A549 (cell line): ENCODE results near the gene CD180. TPM values are rescaled to one million over a fixed set of nuclear protein-coding genes. Genes with fewer than 3 reads are reported as not detected.

Source experiments
- ATAC-seq, 2 experiments: fragments of 200-7000 bp in 1 of 2; fragments of >200 bp in 1 of 2; cut with Nextera tagmentation in 1 of 2; cut with Tn5 transposase in 1 of 2; 3 replicates each; pipeline versions ENCODE4 v1.8.0 to v1.9.1; 2018 to 2020; ENCODE audit warnings: mild to moderate bottlenecking in 1 of 2, moderate library complexity in 1 of 2
- CTCF ChIA-PET: fragments of 300-600 bp; sonication (Branson Sonifier 250); formaldehyde crosslinking; extraction: SDS; loops from one replicate; lab custom pipeline; 2021; ENCODE audit warnings: antibody characterized with exemption, inconsistent platforms; lab: Yijun Ruan, JAX
- POLR2A ChIA-PET: fragments of 350-600 bp; formaldehyde crosslinking; extraction: SDS; loops from one replicate; lab custom pipeline; 2021; ENCODE audit warnings: antibody characterized with exemption, inconsistent platforms; lab: Yijun Ruan, JAX
- DNase-seq, 2 experiments: peaks; one replicate each; pipeline versions ENCODE4 v3.0.0 to v3.0.0-alpha.2; 2011 to 2016; ENCODE audit warnings: low read depth in 1 of 2, low spot score in 1 of 2
- FAIRE-seq: peaks from 2 replicates; lab custom pipeline; 2011; peaks lifted over from hg19 to GRCh38; lab: Jason Lieb, UNC
- H3K27ac ChIP-seq, 2 experiments: fragments of >200 bp; sonication (Bioruptor Twin); formaldehyde crosslinking; 3 replicates each; pipeline ENCODE4 v1.5.1; 2016 to 2017
- H3K4me1 ChIP-seq: fragments of >200 bp; sonication (Bioruptor Twin); formaldehyde crosslinking; 3 replicates; pipeline ENCODE4 v1.6.1; 2016
- H3K4me2 ChIP-seq: fragments of >200 bp; sonication (Bioruptor Twin); formaldehyde crosslinking; 3 replicates; pipeline ENCODE4 v1.6.1; 2016
- H3K4me3 ChIP-seq: fragments of >200 bp; sonication (Bioruptor Twin); formaldehyde crosslinking; 3 replicates; pipeline ENCODE4 v1.5.1; 2016
- H3K9me3 ChIP-seq: fragments of >200 bp; sonication (Bioruptor Twin); formaldehyde crosslinking; 3 replicates; pipeline ENCODE4 v1.6.1; 2016
- CBX2 ChIP-seq: fragments of 200-600 bp; sonication (generic); IDR thresholded peaks from 2 replicates; pipeline ENCODE4 v1.6.1; 2016; ENCODE audit warnings: low read depth, mild to moderate bottlenecking, borderline replicate concordance
- CEBPB ChIP-seq, 2 experiments: fragments of >200 bp in 1 of 2; sonication (Bioruptor Twin) in 1 of 2; formaldehyde crosslinking in 1 of 2; IDR thresholded peaks; 2 replicates each; pipeline ENCODE4 v1.6.1; 2012 to 2016
- CHD2 ChIP-seq: fragments of 150-350 bp; IDR thresholded peaks from 2 replicates; pipeline ENCODE4 v1.6.1; 2014; ENCODE audit warnings: low read length; ENCODE audit not compliant: partially characterized antibody
- EHF ChIP-seq: fragments of 250-450 bp; sonication (Bioruptor Pico); IDR thresholded peaks from 2 replicates; pipeline ENCODE4 v1.5.0; 2020; ENCODE audit warnings: mild to moderate bottlenecking
- EHMT2 ChIP-seq: fragments of 200-600 bp; sonication (generic); IDR thresholded peaks from 2 replicates; pipeline ENCODE4 v1.6.1; 2016; ENCODE audit warnings: antibody characterized with exemption, low read depth, mild to moderate bottlenecking, moderate library complexity
- FOSB ChIP-seq: fragments of 250-450 bp; sonication (Bioruptor Pico); IDR thresholded peaks from 2 replicates; pipeline ENCODE4 v1.5.0; 2020; ENCODE audit warnings: mild to moderate bottlenecking, moderate library complexity
- FOSL2 ChIP-seq, 2 experiments: fragments of 450-650 bp in 1 of 2; fragments of >200 bp in 1 of 2; sonication (Bioruptor Twin) in 1 of 2; formaldehyde crosslinking; IDR thresholded peaks; 2 replicates each; pipeline versions ENCODE4 v1.5.0 to v1.6.1; 2016 to 2020; ENCODE audit warnings: mild to moderate bottlenecking in 1 of 2, moderate library complexity in 1 of 2
- GATA3 ChIP-seq: IDR thresholded peaks from 2 replicates; pipeline ENCODE4 v1.6.1; 2012; ENCODE audit warnings: borderline replicate concordance
- HDAC2 ChIP-seq: fragments of 200-600 bp; sonication (generic); IDR thresholded peaks from 2 replicates; pipeline ENCODE4 v1.6.1; 2016
- HOXA7 ChIP-seq: fragments of 250-450 bp; sonication (Bioruptor Pico); IDR thresholded peaks from 2 replicates; pipeline ENCODE4 v1.5.0; 2020; ENCODE audit warnings: mild to moderate bottlenecking, moderate library complexity
- HOXB5 ChIP-seq: fragments of 250-450 bp; sonication (Bioruptor Pico); IDR thresholded peaks from 2 replicates; pipeline ENCODE4 v1.5.0; 2020; ENCODE audit warnings: mild to moderate bottlenecking, moderate library complexity
- KDM5A ChIP-seq: fragments of 200-600 bp; sonication (generic); IDR thresholded peaks from 2 replicates; pipeline ENCODE4 v1.6.1; 2016; ENCODE audit warnings: antibody characterized with exemption, mild to moderate bottlenecking
- MAFK ChIP-seq: fragments of 450-650 bp; IDR thresholded peaks from 2 replicates; pipeline ENCODE4 v1.6.1; 2014; ENCODE audit not compliant: partially characterized antibody
- NFE2L2 ChIP-seq: fragments of 150-350 bp; conservative IDR thresholded peaks from 2 replicates; pipeline ENCODE4 v1.6.1; 2014; ENCODE audit warnings: low read length
- NR3C1 ChIP-seq: fragments of >200 bp; sonication (Bioruptor Twin); formaldehyde crosslinking; IDR thresholded peaks from 3 replicates; pipeline ENCODE4 v1.6.1; 2017
- PHF8 ChIP-seq: fragments of 200-600 bp; sonication (generic); IDR thresholded peaks from 2 replicates; pipeline ENCODE4 v1.6.1; 2016; ENCODE audit warnings: low read depth, mild to moderate bottlenecking, antibody characterized with exemption, moderate library complexity, borderline replicate concordance
- POLR2A ChIP-seq: IDR thresholded peaks from 2 replicates; pipeline ENCODE4 v1.6.1; 2012; ENCODE audit warnings: mild to moderate bottlenecking, low read length
- POLR2AphosphoS2 ChIP-seq: conservative IDR thresholded peaks from 2 replicates; pipeline ENCODE4 v1.6.1; 2012; ENCODE audit warnings: low read length, improper control_type of control experiment, inconsistent platforms
- RCOR1 ChIP-seq: fragments of 150-350 bp; IDR thresholded peaks from 2 replicates; pipeline ENCODE4 v1.6.1; 2014; ENCODE audit warnings: antibody characterized with exemption, low read length, low read depth
- ZC3H11A ChIP-seq: fragments of 450-650 bp; IDR thresholded peaks from 2 replicates; pipeline ENCODE4 v1.6.1; 2014; ENCODE audit warnings: antibody characterized with exemption, mild to moderate bottlenecking
- ZNF302 ChIP-seq: fragments of 250-450 bp; sonication (Bioruptor Pico); IDR thresholded peaks from 2 replicates; pipeline ENCODE4 v1.9.0; 2021; ENCODE audit warnings: inconsistent platforms, mild to moderate bottlenecking, moderate library complexity
- WGBS: methylation state at CpG from one replicate; pipeline ENCODE4 v1.1.6; 2017; ENCODE audit errors: missing lambda C conversion rate; 5-methylcytosine and 5-hydroxymethylcytosine counted together
- polyA plus RNA-seq, 4 experiments: library from polyadenylated mRNA; depleted of rRNA in 3 of 4; stranded (reverse); fragments of >200 nt; fragmentation: RNase III in 1 of 4; extraction: RNeasy Plus Mini Kit Qiagen cat#74134 plus additional on column Dnase treatment in 1 of 4; gene quantifications; 2 replicates in 3 of 4; 3 replicates in 1 of 4; pipeline ENCODE4 v1.2.3, GENCODE V29; 2011 to 2017
- TF ChIP-seq, protein P1 (sequence below): IDR thresholded peaks from 2 replicates; pipeline ENCODE4 v1.6.1; 2012
- TF ChIP-seq, protein P2 (sequence below): fragments of 450-650 bp; IDR thresholded peaks from 2 replicates; pipeline ENCODE4 v1.6.1; 2014; ENCODE audit warnings: antibody characterized with exemption
- TF ChIP-seq, protein P3 (sequence below): fragments of 150-350 bp; IDR thresholded peaks from 2 replicates; pipeline ENCODE4 v1.6.1; 2014; ENCODE audit warnings: low read depth, mild to moderate bottlenecking, low read length

Gene CD180
- polyA plus RNA-seq, 2 of the 4 experiments (the other 2 are of a cell fraction): not detected

DNA sequence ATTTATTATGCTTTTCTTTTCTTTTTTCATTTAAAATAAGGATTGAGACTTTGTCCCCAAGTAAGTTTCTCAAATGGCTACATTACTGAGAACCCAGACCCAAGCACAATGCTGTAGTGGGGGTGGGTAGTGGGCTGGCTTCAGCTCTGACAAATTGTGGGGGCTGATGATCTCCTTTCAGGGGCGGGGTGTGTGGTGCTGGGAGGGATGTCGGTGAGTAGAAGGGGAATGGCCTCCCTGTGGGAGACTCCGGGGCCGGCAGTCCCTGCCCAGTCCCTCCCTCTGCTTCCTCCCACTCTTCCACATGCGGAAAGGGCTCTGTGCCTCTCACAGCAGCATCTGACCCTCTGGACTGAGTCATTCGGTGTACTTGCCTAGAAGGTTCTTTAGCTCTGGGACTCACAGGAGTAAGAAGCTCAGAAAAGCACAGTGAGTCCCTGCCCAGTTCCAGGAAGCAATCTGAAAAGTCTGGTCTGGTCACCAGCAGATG, 14.3 kb downstream of the CD180 start:
- ATAC-seq (no peak; a peak in 1 of 6 replicates), FAIRE-seq (no peak), DNase-seq (peak in 1 of 2 experiments; percentile 12)
- no peaks in the 10 kb centered on the region for H3K4me1 ChIP-seq
- CTCF ChIA-PET: interaction anchor here (0.7 to 1.7 kb wide), 3 partner anchors 16 to 967 kb away, joined by 3 to 6 read pairs (median 4); no protein-coding TSS in a partner anchor
- POLR2A ChIA-PET: no interaction called here
- 60% methylated on average over 6 of the region's 6 CpGs for whole genome bisulfite sequencing
- H3K4me3 ChIP-seq: no peak overlapping the region
- no peaks in the 10 kb centered on the region for H3K9me3 ChIP-seq
- H3K27ac ChIP-seq: no peak overlapping the region
- no peak for TF ChIP-seq GATA3
- TF ChIP-seq NR3C1: no peak
- TF ChIP-seq HDAC2: no peak
- no peak for TF ChIP-seq FOSB (CRISPR knock-in tag)
- no peak for TF ChIP-seq HOXA7 (CRISPR knock-in tag)
- no peak for TF ChIP-seq RCOR1
- no peak overlapping the region for H3K4me2 ChIP-seq

DNA sequence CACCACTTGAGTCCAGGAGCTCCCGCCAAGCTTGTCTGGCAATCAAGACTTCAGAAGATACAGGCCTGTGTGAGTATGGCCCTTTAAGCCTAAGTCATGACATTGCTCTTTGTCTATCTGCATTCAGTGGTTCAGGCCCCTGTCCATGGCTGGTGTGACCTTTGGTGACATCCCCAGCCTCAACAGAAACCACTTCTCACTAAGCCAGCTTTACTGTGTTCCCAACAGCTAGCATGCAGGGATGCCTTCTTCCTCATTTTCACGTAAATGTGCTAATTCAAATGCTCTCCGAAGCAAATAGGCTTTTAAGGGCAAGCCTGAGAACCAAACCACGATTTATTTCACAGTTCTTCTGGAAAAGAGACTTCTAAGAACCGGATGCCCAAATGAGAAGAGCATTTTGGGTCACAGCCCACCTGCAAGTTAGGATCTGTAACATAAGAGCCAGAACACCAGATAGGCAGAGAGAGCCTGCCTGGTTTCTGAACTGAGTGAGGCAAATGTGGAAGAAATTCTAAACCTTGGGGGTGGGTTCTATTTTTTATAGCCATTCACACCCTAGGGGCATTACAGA, 14.9 kb downstream of the CD180 start:
- ATAC-seq: no peak
- 65% methylated on average over 5 of the region's 5 CpGs for WGBS
- no peaks in the 10 kb centered on the region for H3K9me3 ChIP-seq

DNA sequence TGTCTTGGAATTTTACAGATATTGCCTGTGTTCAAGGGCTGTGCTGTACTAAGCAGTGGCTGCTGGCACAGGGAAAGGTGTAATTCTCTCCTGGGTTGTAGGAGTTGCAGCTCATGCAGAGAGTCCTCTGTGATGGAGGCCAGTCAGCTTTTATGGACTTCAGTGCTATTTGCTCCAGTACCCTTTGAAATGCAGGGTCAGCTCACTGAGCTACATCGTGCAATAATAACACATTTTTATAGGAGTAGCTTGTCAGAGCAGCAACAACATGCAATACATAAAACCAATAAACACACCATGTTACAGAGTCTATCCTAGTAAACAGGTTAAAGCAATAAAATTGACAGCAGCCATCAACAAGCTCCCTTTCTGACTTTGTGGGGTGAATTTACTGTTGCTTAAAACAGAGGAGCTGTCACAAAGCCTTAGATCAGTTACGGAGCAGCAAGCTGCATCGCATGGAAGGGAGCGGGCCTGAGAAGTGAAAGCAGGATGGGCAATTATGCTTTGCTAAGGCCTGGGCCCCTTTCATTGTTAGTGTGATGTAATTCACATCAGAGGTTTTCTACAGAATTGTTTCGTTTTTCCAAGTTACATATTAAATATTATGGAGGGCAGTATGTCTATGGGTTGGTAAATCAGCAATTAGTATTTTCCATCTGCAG, 16.8 kb downstream of the CD180 start:
- no peak for FAIRE-seq
- Histone ChIP-seq H3K27ac (no peak overlapping the region), H3K4me2 (no peak overlapping the region), H3K4me1 (no peaks in the 10 kb centered on the region), H3K9me3 (no peaks in the 10 kb centered on the region), H3K4me3 (no peak overlapping the region)
- TF ChIP-seq PHF8: no peak
- TF ChIP-seq ZC3H11A: no peak
- no peak for TF ChIP-seq CEBPB (IDR thresholded peaks at IDR 0.05)
- no peak for TF ChIP-seq POLR2AphosphoS2
- ATAC-seq: no peak
- ChIA-PET POLR2A (no interaction called here), CTCF (interaction anchor here (3.1 kb wide), 1 partner anchor 14 kb away, joined by 19 read pairs; no protein-coding TSS in a partner anchor)
- no peak for DNase-seq
- WGBS: 75% methylated on average over 5 of the region's 5 CpGs

More for the DNA sequence above, 14.9 kb downstream of the CD180 start:
- no peak overlapping the region for H3K4me2 ChIP-seq
- no peak for DNase-seq
- no peaks in the 10 kb centered on the region for H3K4me1 ChIP-seq
- no peak overlapping the region for H3K27ac ChIP-seq
- ChIA-PET POLR2A (no interaction called here), CTCF (interaction anchor here (0.7 to 3.1 kb wide), 3 partner anchors 11 to 966 kb away, joined by 3 to 19 read pairs (median 4); no protein-coding TSS in a partner anchor)
- H3K4me3 ChIP-seq: no peak overlapping the region
- TF ChIP-seq, protein P1, sequence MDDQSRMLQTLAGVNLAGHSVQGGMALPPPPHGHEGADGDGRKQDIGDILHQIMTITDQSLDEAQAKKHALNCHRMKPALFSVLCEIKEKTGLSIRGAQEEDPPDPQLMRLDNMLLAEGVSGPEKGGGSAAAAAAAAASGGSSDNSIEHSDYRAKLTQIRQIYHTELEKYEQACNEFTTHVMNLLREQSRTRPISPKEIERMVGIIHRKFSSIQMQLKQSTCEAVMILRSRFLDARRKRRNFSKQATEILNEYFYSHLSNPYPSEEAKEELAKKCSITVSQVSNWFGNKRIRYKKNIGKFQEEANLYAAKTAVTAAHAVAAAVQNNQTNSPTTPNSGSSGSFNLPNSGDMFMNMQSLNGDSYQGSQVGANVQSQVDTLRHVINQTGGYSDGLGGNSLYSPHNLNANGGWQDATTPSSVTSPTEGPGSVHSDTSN: no peak
- TF ChIP-seq CHD2 (no peak), ZNF302 (CRISPR knock-in tag) (no peak), POLR2A (no peak), NR3C1 (no peak), KDM5A (no peak), HOXB5 (CRISPR knock-in tag) (no peak)
- FAIRE-seq: no peak

DNA sequence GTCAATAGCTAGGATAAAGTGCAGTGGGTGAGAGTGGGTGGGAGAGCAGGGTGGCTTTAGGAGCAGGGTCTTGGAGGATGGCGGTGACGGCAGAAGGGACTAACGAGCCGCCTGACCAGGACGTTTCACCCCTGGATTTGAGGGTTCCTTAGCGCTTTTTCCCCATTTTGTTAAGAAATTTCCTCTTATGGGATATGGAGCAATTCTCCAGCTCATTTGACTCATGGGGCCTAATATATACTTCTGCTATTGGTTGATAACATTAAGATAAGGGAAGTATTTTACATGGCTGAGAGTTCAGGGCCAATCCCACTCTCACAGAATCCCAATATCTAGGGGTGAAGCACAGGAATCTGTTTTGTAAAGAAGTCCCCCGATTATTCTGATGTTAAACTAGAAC, 17.6 kb downstream of the CD180 start:
- TF ChIP-seq MAFK (no peak), PHF8 (no peak), FOSL2 (IDR thresholded peaks at IDR 0.05) (no peak), FOSL2 (CRISPR knock-in tag; IDR thresholded peaks at IDR 0.05) (no peak), CBX2 (no peak), HOXA7 (CRISPR knock-in tag) (no peak), EHMT2 (no peak), NFE2L2 (no peak), EHF (no peak)
- TF ChIP-seq, protein P2, sequence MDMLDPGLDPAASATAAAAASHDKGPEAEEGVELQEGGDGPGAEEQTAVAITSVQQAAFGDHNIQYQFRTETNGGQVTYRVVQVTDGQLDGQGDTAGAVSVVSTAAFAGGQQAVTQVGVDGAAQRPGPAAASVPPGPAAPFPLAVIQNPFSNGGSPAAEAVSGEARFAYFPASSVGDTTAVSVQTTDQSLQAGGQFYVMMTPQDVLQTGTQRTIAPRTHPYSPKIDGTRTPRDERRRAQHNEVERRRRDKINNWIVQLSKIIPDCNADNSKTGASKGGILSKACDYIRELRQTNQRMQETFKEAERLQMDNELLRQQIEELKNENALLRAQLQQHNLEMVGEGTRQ: no peak
- TF ChIP-seq, protein P3, sequence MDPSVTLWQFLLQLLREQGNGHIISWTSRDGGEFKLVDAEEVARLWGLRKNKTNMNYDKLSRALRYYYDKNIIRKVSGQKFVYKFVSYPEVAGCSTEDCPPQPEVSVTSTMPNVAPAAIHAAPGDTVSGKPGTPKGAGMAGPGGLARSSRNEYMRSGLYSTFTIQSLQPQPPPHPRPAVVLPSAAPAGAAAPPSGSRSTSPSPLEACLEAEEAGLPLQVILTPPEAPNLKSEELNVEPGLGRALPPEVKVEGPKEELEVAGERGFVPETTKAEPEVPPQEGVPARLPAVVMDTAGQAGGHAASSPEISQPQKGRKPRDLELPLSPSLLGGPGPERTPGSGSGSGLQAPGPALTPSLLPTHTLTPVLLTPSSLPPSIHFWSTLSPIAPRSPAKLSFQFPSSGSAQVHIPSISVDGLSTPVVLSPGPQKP: no peak
- TF ChIP-seq, all 56 proteins: peak for 0
- no peaks in the 10 kb centered on the region for H3K9me3 ChIP-seq
- no peak overlapping the region for H3K4me2 ChIP-seq
- no peak overlapping the region for H3K27ac ChIP-seq
- ATAC-seq: no peak
- WGBS: 80% methylated on average over 7 of the region's 7 CpGs
- H3K4me1 ChIP-seq: no peaks in the 10 kb centered on the region
- DNase-seq: no peak
- ChIA-PET CTCF (interaction anchor here (0.8 to 3.1 kb wide), 3 partner anchors 10 to 22 kb away, joined by 3 to 19 read pairs (median 4); no protein-coding TSS in a partner anchor), POLR2A (no interaction called here)
- FAIRE-seq: no peak
- no peak overlapping the region for H3K4me3 ChIP-seq
